Stimulated activated CD8-positive, alpha-beta memory T cell treated with anti-CD3 and anti-CD28 coated beads, Interleukin-2, amount 100 ng/mL, for 48 hours (primary cell): ENCODE results near the gene FAU.

Source experiments
- DNase-seq, 2 donors: peaks; one replicate each; pipeline ENCODE4 v3.0.0-alpha.2; 2020; ENCODE audit warnings: low read depth in 2 of 2

FAU gene

DNA sequence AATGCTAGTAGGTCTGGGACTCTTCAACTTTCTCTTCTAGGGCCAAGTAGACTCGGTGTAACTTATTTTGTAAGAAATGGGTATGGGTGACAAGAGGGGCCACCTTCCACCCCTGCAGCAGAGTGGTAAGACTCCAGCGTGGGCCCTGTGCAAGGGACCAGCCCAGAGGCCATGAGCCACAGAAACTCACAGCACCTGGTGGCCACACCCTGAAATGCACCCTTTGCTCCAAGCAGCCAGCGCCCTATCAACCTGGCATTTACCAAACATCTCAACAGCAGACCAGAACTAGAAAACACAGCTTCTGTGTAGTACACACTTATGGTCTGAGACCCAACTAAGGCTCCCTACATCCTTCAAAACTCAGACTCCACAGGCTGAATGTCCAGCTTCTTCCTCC lies 43.8 kb downstream of the FAU start:
- peak; percentile 43 to 47 for DNase-seq

DNA sequence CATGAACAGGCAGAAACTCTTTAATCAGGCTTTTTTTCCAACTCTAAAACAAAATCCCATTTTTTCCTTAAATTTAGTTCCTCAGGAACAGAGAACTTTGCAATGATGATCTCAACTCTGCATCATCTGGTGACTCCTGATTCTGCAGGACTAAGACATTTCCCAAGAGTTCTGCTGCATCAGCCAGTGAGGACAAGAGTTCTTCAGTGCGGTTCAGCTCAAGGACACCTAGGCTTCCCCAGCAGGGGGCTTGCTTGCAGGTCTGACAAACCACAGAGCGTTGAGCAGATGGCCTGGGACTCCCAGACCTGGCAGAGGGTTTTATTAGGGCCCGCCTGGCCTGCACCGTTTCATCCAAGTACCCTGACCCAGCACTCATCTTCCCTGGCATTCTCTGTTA lies 44.5 kb downstream of the FAU start:
- no peak for DNase-seq

DNA sequence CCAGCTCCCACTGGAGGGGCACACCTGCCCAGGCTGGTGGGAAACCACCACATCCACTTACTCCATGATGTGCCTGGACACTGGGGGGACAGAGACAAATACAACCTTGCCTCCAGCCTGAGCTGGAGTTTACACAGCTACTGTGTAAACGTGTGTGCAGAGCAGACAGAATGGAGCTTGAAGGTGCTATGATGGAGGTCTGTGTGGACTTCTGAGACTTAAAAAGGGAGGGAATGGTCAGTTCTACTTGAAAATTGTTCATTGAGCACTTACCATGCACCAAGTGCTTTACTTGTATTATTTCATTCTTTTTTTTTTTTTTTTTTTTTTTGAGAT lies 49.3 kb downstream of the FAU start:
- no peak for DNase-seq

DNA sequence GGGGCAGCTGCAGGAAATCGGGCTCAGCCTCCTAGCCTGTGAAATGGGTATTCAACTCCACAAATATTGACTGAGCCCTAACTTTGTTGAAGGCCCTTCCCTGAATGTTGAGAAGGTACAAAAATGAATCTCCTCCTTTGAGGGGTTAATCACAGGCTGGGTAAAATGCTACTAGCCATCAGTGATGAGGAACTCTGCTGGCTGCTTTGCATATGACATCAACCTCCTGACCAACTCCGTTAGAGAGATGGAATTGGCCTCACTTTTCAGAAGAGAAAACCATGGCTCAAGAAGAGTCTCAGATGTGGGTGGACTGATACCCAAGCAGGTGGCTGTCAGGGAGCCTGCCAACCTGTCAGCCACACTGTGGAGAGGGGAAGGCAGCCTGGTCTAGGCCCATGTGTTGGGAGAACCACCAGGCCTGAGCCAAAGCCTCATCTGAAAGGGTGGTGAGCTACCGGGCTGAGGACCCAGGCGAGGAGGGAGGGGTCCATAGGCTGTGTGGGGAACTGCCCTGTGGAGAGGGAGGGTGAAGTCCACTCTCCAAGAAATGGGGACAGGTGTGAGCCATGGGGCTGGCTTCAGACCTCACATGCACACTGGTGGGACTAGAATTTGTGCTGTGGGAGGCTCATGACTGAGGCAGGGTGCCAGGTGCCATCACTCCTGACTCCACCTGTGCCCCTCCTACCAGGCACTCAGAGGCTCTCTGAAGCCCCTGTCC lies 49.9 kb downstream of the FAU start:
- DNase-seq: no peak
